ENCODE data around the gene UNC5CL. TPM values are rescaled to one million over a fixed set of nuclear protein-coding genes. Genes with fewer than 3 reads are reported as not detected.

Gene UNC5CL
- total and polyA plus RNA-seq, 2 donors (not counting 1 experiment from before 2014, with no cell fraction given): 4.5 to 4.7 TPM

DNA sequence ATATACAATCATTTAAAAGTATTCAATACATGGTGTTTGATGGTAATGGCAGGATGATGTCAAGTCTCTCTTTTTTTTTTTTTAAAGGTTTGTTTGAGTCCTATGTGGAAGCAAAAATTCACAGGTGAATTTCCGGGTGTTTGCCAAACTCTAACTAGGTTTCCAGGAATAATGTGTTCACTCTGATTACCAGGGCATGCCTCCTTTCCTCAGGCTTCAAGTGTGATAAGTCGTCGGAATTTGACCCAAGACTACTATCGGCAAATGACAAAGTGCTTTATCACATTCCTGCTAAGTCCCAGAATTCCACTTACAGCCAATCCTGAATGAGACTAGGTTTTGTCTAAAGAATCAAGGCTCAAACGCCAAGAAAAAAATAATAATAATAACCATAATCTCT lies 25.8 kb upstream of the UNC5CL start:
- no peaks in the 10 kb centered on the region for H3K9me3 Mint-ChIP-seq (ENCODE audit: insufficient read depth)
- Histone ChIP-seq H3K27ac (ENCODE audit: low read length in 2 of 2) (no peak overlapping the region), H3K36me3 (replicated peaks in 1 of 2; ENCODE audit: control extremely low read depth in 1 of 2, control insufficient read depth in 1 of 2, extremely low read depth in 1 of 2, insufficient read depth in 2 of 2, low read length in 1 of 2) (peaks cover 12 to 84% of the 10 kb centered on the region in 2 experiments), H3K27me3 (replicated peaks in 1 of 4; ENCODE audit: control extremely low read depth in 1 of 4, control insufficient read depth in 3 of 4, insufficient read depth in 4 of 4, low read length in 3 of 4) (no peaks in the 10 kb centered on the region), H4K20me1 (ENCODE audit: control insufficient read depth, insufficient read depth, low read length, poor library complexity, severe bottlenecking) (no peaks in the 10 kb centered on the region), H3K9me3 (ENCODE audit: control extremely low read depth in 1 of 3, control insufficient read depth in 2 of 3, insufficient read depth in 1 of 3, low read length in 2 of 3) (no peaks in the 10 kb centered on the region), H3K4me1 (ENCODE audit: control insufficient read depth in 2 of 2, insufficient read depth in 2 of 2, low read length in 2 of 2) (no peaks in the 10 kb centered on the region), H2AFZ (ENCODE audit: insufficient read depth, low read depth, low read length, poor library complexity, severe bottlenecking) (no peak overlapping the region), H3K9ac (ENCODE audit: low read length) (no peak overlapping the region), H3K79me2 (ENCODE audit: control insufficient read depth, insufficient read depth, low read length) (peaks cover 11% of the 10 kb centered on the region), H3K4me3 (ENCODE audit: control extremely low read depth in 1 of 5, extremely low read depth in 1 of 5, insufficient read depth in 1 of 5, low read depth in 2 of 5, low read length in 4 of 5) (no peak overlapping the region), H3K4me2 (replicated peaks; ENCODE audit: low read depth, low read length, poor library complexity, severe bottlenecking) (no peak overlapping the region)
- H3K27ac Mint-ChIP-seq: no peak overlapping the region
- TF ChIP-seq EZH2 (IDR thresholded peaks at IDR 0.05; ENCODE audit: borderline replicate concordance, insufficient read depth, low read depth, low read length, poor library complexity, severe bottlenecking): no peak
- TF ChIP-seq, protein P1, sequence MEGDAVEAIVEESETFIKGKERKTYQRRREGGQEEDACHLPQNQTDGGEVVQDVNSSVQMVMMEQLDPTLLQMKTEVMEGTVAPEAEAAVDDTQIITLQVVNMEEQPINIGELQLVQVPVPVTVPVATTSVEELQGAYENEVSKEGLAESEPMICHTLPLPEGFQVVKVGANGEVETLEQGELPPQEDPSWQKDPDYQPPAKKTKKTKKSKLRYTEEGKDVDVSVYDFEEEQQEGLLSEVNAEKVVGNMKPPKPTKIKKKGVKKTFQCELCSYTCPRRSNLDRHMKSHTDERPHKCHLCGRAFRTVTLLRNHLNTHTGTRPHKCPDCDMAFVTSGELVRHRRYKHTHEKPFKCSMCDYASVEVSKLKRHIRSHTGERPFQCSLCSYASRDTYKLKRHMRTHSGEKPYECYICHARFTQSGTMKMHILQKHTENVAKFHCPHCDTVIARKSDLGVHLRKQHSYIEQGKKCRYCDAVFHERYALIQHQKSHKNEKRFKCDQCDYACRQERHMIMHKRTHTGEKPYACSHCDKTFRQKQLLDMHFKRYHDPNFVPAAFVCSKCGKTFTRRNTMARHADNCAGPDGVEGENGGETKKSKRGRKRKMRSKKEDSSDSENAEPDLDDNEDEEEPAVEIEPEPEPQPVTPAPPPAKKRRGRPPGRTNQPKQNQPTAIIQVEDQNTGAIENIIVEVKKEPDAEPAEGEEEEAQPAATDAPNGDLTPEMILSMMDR (IDR thresholded peaks at IDR 0.05): no peak
- peaks cover 7% of the 10 kb centered on the region for H3K4me1 Mint-ChIP-seq
- H3K27me3 Mint-ChIP-seq: no peaks in the 10 kb centered on the region
- 97% methylated on average over 3 of the region's 5 CpGs for WGBS (ENCODE audit: insufficient coverage)
- H3K4me3 Mint-ChIP-seq: no peak overlapping the region
- no peak for DNase-seq
- ATAC-seq (ENCODE audit: low read depth): no peak
- intact Hi-C loops (cut with micrococcal nuclease): no loop called here
- ChIA-PET POLR2A (no interaction called here), CTCF (no interaction called here)

DNA sequence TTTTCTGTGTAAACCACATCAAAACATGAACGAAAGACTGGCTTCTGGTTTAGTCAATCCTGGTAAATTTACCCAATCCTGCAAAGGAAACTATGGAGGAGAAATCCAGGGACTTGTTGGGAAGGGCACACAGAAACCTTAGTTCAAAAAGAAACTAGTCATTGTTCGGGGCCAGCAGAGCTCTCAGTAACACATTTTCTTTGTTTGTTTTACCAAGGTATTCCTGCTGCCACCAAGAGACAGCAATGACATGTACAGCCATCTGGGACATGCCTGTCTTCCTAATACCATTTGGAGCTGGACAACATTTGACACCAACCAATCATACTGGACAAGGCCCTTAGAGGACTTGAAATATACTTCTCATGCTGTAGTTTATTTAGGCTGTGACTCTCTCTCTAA lies 24.9 kb upstream of the UNC5CL start:
- ATAC-seq (ENCODE audit: low read depth) (no peak), DNase-seq (no peak)
- Histone ChIP-seq H3K27ac (ENCODE audit: low read length in 2 of 2) (no peak overlapping the region), H2AFZ (ENCODE audit: insufficient read depth, low read depth, low read length, poor library complexity, severe bottlenecking) (no peak overlapping the region), H3K9ac (ENCODE audit: low read length) (no peak overlapping the region), H3K36me3 (replicated peaks in 1 of 2; ENCODE audit: control extremely low read depth in 1 of 2, control insufficient read depth in 1 of 2, extremely low read depth in 1 of 2, insufficient read depth in 2 of 2, low read length in 1 of 2) (peaks cover 12 to 74% of the 10 kb centered on the region in 2 experiments), H3K4me1 (ENCODE audit: control insufficient read depth in 2 of 2, insufficient read depth in 2 of 2, low read length in 2 of 2) (no peaks in the 10 kb centered on the region), H3K27me3 (replicated peaks in 1 of 4; ENCODE audit: control extremely low read depth in 1 of 4, control insufficient read depth in 3 of 4, insufficient read depth in 4 of 4, low read length in 3 of 4) (no peaks in the 10 kb centered on the region), H3K79me2 (ENCODE audit: control insufficient read depth, insufficient read depth, low read length) (peaks cover 11% of the 10 kb centered on the region), H3K4me3 (ENCODE audit: control extremely low read depth in 1 of 5, extremely low read depth in 1 of 5, insufficient read depth in 1 of 5, low read depth in 2 of 5, low read length in 4 of 5) (no peak overlapping the region), H3K4me2 (replicated peaks; ENCODE audit: low read depth, low read length, poor library complexity, severe bottlenecking) (no peak overlapping the region), H3K9me3 (ENCODE audit: control extremely low read depth in 1 of 3, control insufficient read depth in 2 of 3, insufficient read depth in 1 of 3, low read length in 2 of 3) (no peaks in the 10 kb centered on the region), H4K20me1 (ENCODE audit: control insufficient read depth, insufficient read depth, low read length, poor library complexity, severe bottlenecking) (no peaks in the 10 kb centered on the region)
- no peaks in the 10 kb centered on the region for H3K27me3 Mint-ChIP-seq
- H3K27ac Mint-ChIP-seq: no peak overlapping the region
- ChIA-PET POLR2A (interaction anchor here (1.0 kb wide), 1 partner anchor 15 kb away, joined by 5 read pairs; no protein-coding TSS in a partner anchor), CTCF (interaction anchor here (1.3 kb wide), 1 partner anchor 26 kb away, joined by 3 read pairs; no protein-coding TSS in a partner anchor)
- TF ChIP-seq EZH2 (IDR thresholded peaks at IDR 0.05; ENCODE audit: borderline replicate concordance, insufficient read depth, low read depth, low read length, poor library complexity, severe bottlenecking): no peak
- TF ChIP-seq, protein P1 (IDR thresholded peaks at IDR 0.05): no peak
- H3K4me3 Mint-ChIP-seq: no peak overlapping the region
- H3K9me3 Mint-ChIP-seq (ENCODE audit: insufficient read depth): no peaks in the 10 kb centered on the region
- H3K4me1 Mint-ChIP-seq: peaks cover 5% of the 10 kb centered on the region
- intact Hi-C loops (cut with micrococcal nuclease): no loop called here
- 70% methylated on average over 2 of the region's 2 CpGs for WGBS (ENCODE audit: insufficient coverage)
